ENCODE results near the gene USO1. TPM values are rescaled to one million over a fixed set of nuclear protein-coding genes. Genes with fewer than 3 reads are reported as not detected.

USO1 gene
- total and polyA plus RNA-seq, 4 donors: 29.0 to 102 (median 45.0) TPM

GRCh38 chr4:75742451-75742850, 18.1 kb downstream of the USO1 start:
- no peak for TF ChIP-seq CTCF (IDR thresholded peaks at IDR 0.05; ENCODE audit: control extremely low read depth, extremely low read depth)

GRCh38 chr4:75745161-75745560, 20.8 kb downstream of the USO1 start:
- ATAC-seq (ENCODE audit: insufficient read depth, low FRiP score) (no peak), DNase-seq (no peak)
- H3K27me3 ChIP-seq (ENCODE audit: control insufficient read depth in 3 of 3, insufficient read depth in 3 of 3, low read length in 2 of 3): no peaks in the 10 kb centered on the region
- H3K9me3 ChIP-seq (ENCODE audit: control insufficient read depth in 4 of 4, insufficient read depth in 3 of 4, low read length in 3 of 4): no peaks in the 10 kb centered on the region
- peak overlapping the region in 1 of 2 donors; percentile 54 for H3K27ac ChIP-seq (ENCODE audit: low read depth in 1 of 2, low read length in 1 of 2)
- WGBS, 2 donors: 53 to 77% methylated on average over 2 of the region's 2 CpGs
- peaks cover 0 to 6% (median 0%) of the 10 kb centered on the region in 5 donors for H3K4me1 ChIP-seq (ENCODE audit: control insufficient read depth in 5 of 5, insufficient read depth in 5 of 5, low read length in 5 of 5)
- H3K4me3 ChIP-seq: no peak overlapping the region
- no peak overlapping the region for H3K9ac ChIP-seq (ENCODE audit: insufficient read depth in 1 of 2, low read length in 2 of 2)
- H3K36me3 ChIP-seq (ENCODE audit: control insufficient read depth in 4 of 4, insufficient read depth in 4 of 4, low read length in 4 of 4): peaks cover 0 to 4% (median under 1%) of the 10 kb centered on the region in 4 donors
- TF ChIP-seq CTCF (IDR thresholded peaks at IDR 0.05; ENCODE audit: control extremely low read depth, extremely low read depth): no peak

More at GRCh38 chr4:75742451-75742850, 18.1 kb downstream of the USO1 start:
- H3K4me3 ChIP-seq: no peak overlapping the region
- no peaks in the 10 kb centered on the region for H3K27me3 ChIP-seq (ENCODE audit: control insufficient read depth in 3 of 3, insufficient read depth in 3 of 3, low read length in 2 of 3)
- H3K27ac ChIP-seq (ENCODE audit: low read depth in 1 of 2, low read length in 1 of 2): no peak overlapping the region
- H3K9ac ChIP-seq (ENCODE audit: insufficient read depth in 1 of 2, low read length in 2 of 2): no peak overlapping the region
- H3K4me1 ChIP-seq (ENCODE audit: control insufficient read depth in 5 of 5, insufficient read depth in 5 of 5, low read length in 5 of 5): peaks cover 0 to 6% (median 0%) of the 10 kb centered on the region in 5 donors
- DNase-seq (no peak), ATAC-seq (ENCODE audit: insufficient read depth, low FRiP score) (no peak)
- no peaks in the 10 kb centered on the region for H3K9me3 ChIP-seq (ENCODE audit: control insufficient read depth in 4 of 4, insufficient read depth in 3 of 4, low read length in 3 of 4)
- peaks cover 0 to 4% (median 0%) of the 10 kb centered on the region in 4 donors for H3K36me3 ChIP-seq (ENCODE audit: control insufficient read depth in 4 of 4, insufficient read depth in 4 of 4, low read length in 4 of 4)

- peak overlapping the region in 1 of 2 donors; percentile 54 for H3K27ac ChIP-seq (ENCODE audit: low read depth in 1 of 2, low read length in 1 of 2)
- 43 to 61% methylated on average over 9 of the region's 9 CpGs for WGBS, 2 donors
- H3K27me3 ChIP-seq (ENCODE audit: control insufficient read depth in 3 of 3, insufficient read depth in 3 of 3, low read length in 2 of 3): no peaks in the 10 kb centered on the region
- no peaks in the 10 kb centered on the region for H3K9me3 ChIP-seq (ENCODE audit: control insufficient read depth in 4 of 4, insufficient read depth in 3 of 4, low read length in 3 of 4)
- DNase-seq (no peak), ATAC-seq (ENCODE audit: insufficient read depth, low FRiP score) (no peak)
- no peak overlapping the region for H3K4me3 ChIP-seq
- no peak overlapping the region for H3K9ac ChIP-seq (ENCODE audit: insufficient read depth in 1 of 2, low read length in 2 of 2)
- no peak for TF ChIP-seq CTCF (IDR thresholded peaks at IDR 0.05; ENCODE audit: control extremely low read depth, extremely low read depth)
- peaks cover 0 to 4% (median under 1%) of the 10 kb centered on the region in 4 donors for H3K36me3 ChIP-seq (ENCODE audit: control insufficient read depth in 4 of 4, insufficient read depth in 4 of 4, low read length in 4 of 4)
- peaks cover 0 to 6% (median 0%) of the 10 kb centered on the region in 5 donors for H3K4me1 ChIP-seq (ENCODE audit: control insufficient read depth in 5 of 5, insufficient read depth in 5 of 5, low read length in 5 of 5)
These were observed 21.4 kb downstream of the USO1 start for GRCh38 chr4:75745721-75746199.

- no peaks in the 10 kb centered on the region for H3K9me3 ChIP-seq (ENCODE audit: control insufficient read depth in 4 of 4, insufficient read depth in 3 of 4, low read length in 3 of 4)
- TF ChIP-seq CTCF (IDR thresholded peaks at IDR 0.05; ENCODE audit: control extremely low read depth, extremely low read depth): no peak
- 97% methylated on average over 7 of the region's 7 CpGs for WGBS, 2 donors
These were observed 28.3 kb downstream of the USO1 start for GRCh38 chr4:75752637-75753036.

More at GRCh38 chr4:75752637-75753036, 28.3 kb downstream of the USO1 start:
- Histone ChIP-seq H3K36me3 (ENCODE audit: control insufficient read depth in 4 of 4, insufficient read depth in 4 of 4, low read length in 4 of 4) (peaks cover 8 to 18% (median 14%) of the 10 kb centered on the region in 4 donors), H3K9ac (ENCODE audit: insufficient read depth in 1 of 2, low read length in 2 of 2) (no peak overlapping the region), H3K4me1 (ENCODE audit: control insufficient read depth in 5 of 5, insufficient read depth in 5 of 5, low read length in 5 of 5) (no peaks in the 10 kb centered on the region), H3K27me3 (ENCODE audit: control insufficient read depth in 3 of 3, insufficient read depth in 3 of 3, low read length in 2 of 3) (no peaks in the 10 kb centered on the region), H3K27ac (ENCODE audit: low read depth in 1 of 2, low read length in 1 of 2) (no peak overlapping the region), H3K4me3 (no peak overlapping the region)
- DNase-seq (no peak), ATAC-seq (ENCODE audit: insufficient read depth, low FRiP score) (no peak)

Measured in lung (tissue), 12 donors.